Ramos (cell line): Measurements from ENCODE around the gene CALD1.

Source experiments
- in situ Hi-C: fragments of 300-500 bp; cut with MboI; formaldehyde crosslinking; loops from one replicate; pipeline ENCODE4 v1.14.3; 2022; ENCODE audit warnings: low sequenced_read_pairs; ENCODE audit not compliant: unreplicated experiment

Gene CALD1

GRCh38 chr7:134784251-134785049, 5.0 kb downstream of the CALD1 start:
- in situ Hi-C loops: no loop called here

DNA sequence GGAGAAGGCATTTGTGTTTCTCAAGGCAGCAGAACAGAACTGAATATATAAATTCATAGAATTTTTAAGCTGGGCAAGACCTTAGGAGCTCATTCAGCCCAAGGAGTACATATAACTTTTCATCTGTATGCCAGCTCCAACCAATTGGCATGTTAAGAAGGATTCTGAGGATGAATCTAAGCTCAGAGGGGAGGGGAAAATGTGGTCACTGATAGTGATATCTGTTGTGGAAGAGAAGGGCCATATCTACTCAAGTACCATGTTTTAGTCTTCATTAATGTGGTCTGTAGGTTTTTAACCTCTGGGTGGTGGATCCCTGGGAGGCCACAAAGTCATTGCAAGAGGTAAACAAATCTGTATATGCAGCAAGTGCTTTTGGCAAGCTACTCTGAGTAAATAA, 6.4 kb downstream of the CALD1 start:
- in situ Hi-C loops: no loop called here

- in situ Hi-C loops: no loop called here
Observed at GRCh38 chr7:134787064-134787463, 7.6 kb downstream of the CALD1 start.

- in situ Hi-C loops: no loop called here
Observed at GRCh38 chr7:134787720-134788119, 8.3 kb downstream of the CALD1 start.

DNA sequence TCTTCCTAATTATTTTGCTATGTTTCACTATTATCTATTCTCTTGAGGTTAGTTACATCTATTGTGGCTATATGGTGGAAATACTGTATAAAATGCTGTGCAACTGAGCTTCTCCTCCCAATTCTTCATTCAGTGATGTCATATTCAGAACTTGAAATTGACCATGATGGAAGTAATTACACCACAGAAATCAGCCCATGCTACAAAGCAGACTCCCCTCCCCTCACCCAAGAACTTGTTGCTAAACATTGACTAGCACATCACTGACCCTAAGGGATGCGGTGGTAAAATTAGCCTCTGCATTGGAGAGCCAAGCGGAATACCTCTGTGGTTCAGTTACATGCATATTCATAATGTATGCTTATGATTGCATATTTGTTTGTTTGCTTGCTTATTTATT, 8.8 kb downstream of the CALD1 start:
- in situ Hi-C loops: no loop called here

DNA sequence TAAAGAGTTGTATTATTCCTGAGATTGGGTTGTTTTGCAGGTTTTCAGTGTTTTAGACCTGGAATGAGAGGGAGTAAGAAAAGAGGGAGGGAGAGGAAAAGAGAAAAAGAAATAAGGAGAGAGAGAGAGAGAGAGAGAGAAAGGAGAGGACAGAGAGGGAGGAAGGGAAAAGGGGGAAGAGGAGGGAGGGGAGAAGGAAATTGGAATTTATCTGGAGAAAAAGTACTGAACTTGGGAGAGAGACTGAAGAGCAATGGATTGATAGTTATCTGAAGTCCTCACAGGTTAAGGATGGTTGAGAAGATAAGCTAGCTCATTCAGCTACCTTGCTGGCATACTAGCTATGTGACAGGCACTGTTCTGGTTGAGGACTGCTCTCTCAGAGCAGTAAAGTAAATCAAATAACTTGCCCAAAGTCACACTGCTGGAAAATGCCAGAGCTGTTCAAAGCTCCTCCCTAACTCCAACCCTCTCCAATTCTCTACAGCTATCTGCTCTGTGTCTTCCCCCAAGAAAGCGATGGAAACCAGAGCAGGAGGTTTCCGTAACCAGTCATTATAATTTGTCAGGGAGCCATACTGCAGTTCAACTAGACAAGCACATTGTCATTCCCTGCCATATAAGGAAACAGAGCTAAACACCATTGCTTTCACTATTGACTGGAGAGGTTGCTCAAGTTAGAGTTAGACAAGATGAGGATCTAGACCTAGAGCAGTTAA, 10.7 kb downstream of the CALD1 start:
- in situ Hi-C loops: no loop called here

GRCh38 chr7:134792968-134793367, 13.5 kb downstream of the CALD1 start:
- in situ Hi-C loops: no loop called here

DNA sequence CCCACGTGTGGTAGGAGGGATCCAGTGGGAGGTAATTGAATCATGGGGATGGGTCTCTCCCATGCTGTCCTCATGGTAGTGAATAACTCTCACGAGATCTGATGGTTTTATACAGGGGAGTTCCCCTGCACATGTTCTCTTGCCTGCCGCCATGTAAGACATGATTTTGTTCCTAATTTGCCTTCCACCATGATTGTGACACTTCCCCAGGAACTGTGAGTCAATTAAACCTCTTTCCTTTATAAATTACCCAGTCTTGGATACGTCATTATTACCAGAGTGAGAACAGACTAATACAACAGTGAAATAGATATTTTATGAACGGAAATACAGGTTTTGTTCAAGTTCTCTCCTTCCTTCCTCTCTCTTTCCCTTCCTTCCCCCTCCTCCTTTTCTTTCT, 15.8 kb downstream of the CALD1 start:
- in situ Hi-C loops: no loop called here

DNA sequence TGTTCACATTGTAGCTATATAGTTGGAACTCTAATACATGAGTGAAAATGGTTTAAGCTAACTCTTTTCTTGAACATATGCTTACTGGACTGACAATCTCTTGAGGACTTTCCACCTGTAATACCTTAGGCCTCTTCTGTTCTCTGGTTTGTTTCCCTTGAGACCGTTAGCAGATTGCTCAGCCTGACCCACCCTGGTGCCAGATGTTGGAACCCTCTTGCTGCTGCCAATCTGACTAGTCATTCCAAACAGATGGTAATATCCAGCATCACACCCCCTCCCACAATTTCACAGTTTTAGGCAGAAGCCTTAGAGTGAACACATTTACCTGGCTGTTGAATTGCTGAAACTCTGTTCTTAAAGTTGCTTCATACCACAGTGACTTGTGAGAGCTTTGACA, 18.7 kb downstream of the CALD1 start:
- in situ Hi-C loops: no loop called here

- in situ Hi-C loops: no loop called here
Observed at GRCh38 chr7:134799377-134799776, 19.9 kb downstream of the CALD1 start.

GRCh38 chr7:134802762-134803161, 23.3 kb downstream of the CALD1 start:
- in situ Hi-C loops: no loop called here

- in situ Hi-C loops: no loop called here
Observed at GRCh38 chr7:134804351-134804750, 24.9 kb downstream of the CALD1 start.

GRCh38 chr7:134804854-134805253, 25.4 kb downstream of the CALD1 start:
- in situ Hi-C loops: no loop called here

DNA sequence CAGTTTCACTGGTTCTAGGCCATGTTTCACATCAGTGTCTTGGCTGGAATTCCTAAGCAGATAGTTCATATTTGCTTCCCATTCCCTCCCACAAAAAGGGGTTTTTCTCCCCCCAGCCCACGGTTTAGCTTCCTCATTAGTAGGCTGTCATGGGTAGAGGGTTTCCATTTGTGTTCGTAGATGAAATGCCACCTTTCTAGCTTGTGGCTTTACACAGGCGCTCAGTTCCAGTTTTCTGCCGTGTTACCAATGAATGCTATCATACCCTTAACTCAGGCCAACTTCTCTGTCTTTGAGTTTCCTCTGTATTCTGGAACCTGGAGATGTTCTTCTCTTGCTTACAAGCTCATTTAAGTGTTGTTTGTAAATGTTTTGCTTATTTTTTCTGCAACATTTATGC, 26.8 kb downstream of the CALD1 start:
- in situ Hi-C loops: no loop called here

- in situ Hi-C loops: no loop called here
Observed at GRCh38 chr7:134809616-134810015, 30.2 kb downstream of the CALD1 start.

DNA sequence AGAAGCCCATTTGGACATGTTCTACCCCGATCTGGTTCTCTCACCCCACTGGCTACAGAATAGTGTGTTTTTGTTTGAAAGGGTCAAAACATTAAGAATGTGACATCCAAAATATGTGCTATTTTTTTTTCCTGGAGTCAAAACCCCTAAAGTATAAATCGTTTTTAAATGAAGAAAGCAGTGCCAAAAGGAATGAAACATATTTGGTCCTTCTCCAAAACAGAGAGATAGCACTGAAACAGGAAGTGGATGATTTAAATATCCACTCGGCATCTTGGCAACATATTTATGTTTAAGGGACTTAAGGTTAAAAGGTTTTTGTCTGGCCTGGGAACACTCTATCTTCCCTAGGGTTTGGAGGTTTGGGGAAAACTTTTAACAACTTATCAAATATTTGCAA, 32.3 kb downstream of the CALD1 start:
- in situ Hi-C loops: no loop called here

- in situ Hi-C loops: no loop called here
Observed at GRCh38 chr7:134813663-134814396, 34.4 kb downstream of the CALD1 start.

DNA sequence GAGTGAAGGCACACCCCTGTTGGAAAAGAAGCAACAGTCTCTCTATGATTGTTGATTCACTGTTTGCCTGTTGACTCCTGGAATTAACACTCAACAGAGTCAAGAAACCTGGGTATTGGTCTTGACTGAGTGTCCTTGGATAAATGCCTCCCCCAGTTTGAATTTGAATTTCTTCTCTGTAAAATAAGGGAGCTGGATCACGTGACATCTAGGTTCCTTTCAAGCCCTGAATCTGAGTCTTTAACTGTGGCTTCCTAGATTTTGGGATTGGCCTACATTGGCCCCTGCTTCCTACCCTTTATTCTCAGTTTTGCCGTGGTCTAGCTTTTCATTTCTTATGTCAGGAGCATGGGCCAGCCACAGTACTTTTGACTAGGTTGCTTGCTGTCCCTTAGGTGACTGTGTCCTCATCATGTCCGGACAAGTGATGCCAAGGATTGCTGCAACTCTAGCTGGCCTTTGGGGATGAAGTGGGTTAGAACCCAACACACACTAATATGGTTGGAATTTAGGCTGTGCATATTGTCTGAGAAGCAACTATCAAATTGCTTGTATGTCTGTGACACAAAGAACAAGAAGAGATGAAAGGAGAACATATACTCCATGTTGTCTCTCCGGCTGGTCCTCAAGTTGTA, 35.4 kb downstream of the CALD1 start:
- in situ Hi-C loops: no loop called here

DNA sequence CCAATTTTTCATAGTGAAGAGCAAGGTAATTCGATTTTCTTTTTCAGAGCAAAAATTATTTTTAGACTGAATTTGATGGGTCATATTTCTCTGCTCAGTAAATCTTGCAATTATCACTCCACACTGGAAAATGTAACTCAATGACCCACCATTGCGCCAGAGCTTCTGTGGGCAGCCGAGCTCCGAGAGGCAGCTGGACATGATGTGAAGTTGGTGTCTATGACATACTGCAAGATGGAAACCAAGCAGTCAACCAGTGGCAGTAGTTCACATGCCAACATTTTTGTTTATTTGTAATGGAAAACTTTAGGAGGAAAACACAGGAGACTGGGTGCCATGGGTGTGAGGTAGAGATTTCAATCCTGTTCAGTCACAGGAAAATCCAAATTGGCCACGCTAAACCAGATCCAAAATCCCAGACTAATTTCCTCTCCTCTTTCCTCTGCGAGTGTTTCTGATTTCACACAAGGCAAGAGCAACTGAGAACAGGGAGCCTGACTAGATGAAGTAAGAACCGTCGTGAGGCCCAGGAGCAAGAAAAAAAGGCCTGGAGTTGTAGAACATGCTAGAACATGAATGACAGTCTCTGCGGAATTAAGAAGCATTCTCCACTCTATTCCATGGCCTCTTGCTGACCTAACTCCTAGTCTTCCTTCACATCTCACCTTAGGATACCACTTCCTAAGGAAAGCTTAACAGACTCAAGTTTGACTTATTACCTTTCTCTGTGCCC, 39.3 kb downstream of the CALD1 start:
- in situ Hi-C loops: no loop called here

GRCh38 chr7:134819401-134819800, 40.0 kb downstream of the CALD1 start:
- in situ Hi-C loops: no loop called here
